Measurements from ENCODE around the gene CSRP1.

Gene CSRP1

GRCh38 chr1:201513498-201514243 is 6.7 kb upstream of the CSRP1 start:
- DNase-seq (ENCODE audit: low read depth in 2 of 2) = no peak

GRCh38 chr1:201511941-201512539 is 5.1 kb upstream of the CSRP1 start:
- no peak for DNase-seq (ENCODE audit: low read depth in 2 of 2)

GRCh38 chr1:201511396-201511940 is 4.5 kb upstream of the CSRP1 start:
- no peak for DNase-seq (ENCODE audit: low read depth in 2 of 2)

GRCh38 chr1:201510734-201511133 is 3.8 kb upstream of the CSRP1 start:
- no peak for DNase-seq (ENCODE audit: low read depth in 2 of 2)

- DNase-seq (ENCODE audit: low read depth in 2 of 2) = no peak
Measured at GRCh38 chr1:201509601-201510374, 2.9 kb upstream of the CSRP1 start.

GRCh38 chr1:201508809-201509208 is 1.9 kb upstream of the CSRP1 start:
- DNase-seq (ENCODE audit: low read depth in 2 of 2) = no peak

GRCh38 chr1:201507360-201507675 is 395 bp upstream of the CSRP1 start:
- no peak for DNase-seq (ENCODE audit: low read depth in 2 of 2)

GRCh38 chr1:201506092-201506491 is 831 bp downstream of the CSRP1 start:
- DNase-seq (ENCODE audit: low read depth in 2 of 2) = no peak

GRCh38 chr1:201505503-201505890 is 1.4 kb downstream of the CSRP1 start:
- no peak for DNase-seq (ENCODE audit: low read depth in 2 of 2)

- DNase-seq (ENCODE audit: low read depth in 2 of 2) = no peak
Measured at GRCh38 chr1:201504799-201505502, 2.0 kb downstream of the CSRP1 start.

GRCh38 chr1:201504179-201504631 is 2.7 kb downstream of the CSRP1 start:
- no peak for DNase-seq (ENCODE audit: low read depth in 2 of 2)

GRCh38 chr1:201503397-201504176 is 3.3 kb downstream of the CSRP1 start:
- DNase-seq (ENCODE audit: low read depth in 2 of 2) = no peak

- no peak for DNase-seq (ENCODE audit: low read depth in 2 of 2)
Measured at GRCh38 chr1:201502511-201502857, 4.4 kb downstream of the CSRP1 start.

- no peak for DNase-seq (ENCODE audit: low read depth in 2 of 2)
Measured at GRCh38 chr1:201501812-201502510, 5.0 kb downstream of the CSRP1 start.

GRCh38 chr1:201501144-201501543 is 5.8 kb downstream of the CSRP1 start:
- no peak for DNase-seq (ENCODE audit: low read depth in 2 of 2)

GRCh38 chr1:201500670-201501120 is 6.2 kb downstream of the CSRP1 start:
- no peak for DNase-seq (ENCODE audit: low read depth in 2 of 2)

GRCh38 chr1:201499795-201500669 is 6.9 kb downstream of the CSRP1 start:
- DNase-seq (ENCODE audit: low read depth in 2 of 2) = no peak

- DNase-seq (ENCODE audit: low read depth in 2 of 2) = no peak
Measured at GRCh38 chr1:201499191-201499590, 7.7 kb downstream of the CSRP1 start.

- no peak for DNase-seq (ENCODE audit: low read depth in 2 of 2)
Measured at GRCh38 chr1:201498621-201499020, 8.3 kb downstream of the CSRP1 start.
